Activated T-cell treated with anti-CD3 and anti-CD28 coated beads for 48 hours (primary cell): Measurements from ENCODE around the gene SMIM29.

Experiments used
- DNase-seq: peaks from one replicate; pipeline ENCODE4 v3.0.0-alpha.2; 2020; ENCODE audit warnings: low read depth

Gene SMIM29

GRCh38 chr6:34240329-34241248 is 8.2 kb downstream of the SMIM29 start:
- no peak for DNase-seq

- DNase-seq: no peak
Measured at GRCh38 chr6:34239893-34240292, 8.9 kb downstream of the SMIM29 start.

DNA sequence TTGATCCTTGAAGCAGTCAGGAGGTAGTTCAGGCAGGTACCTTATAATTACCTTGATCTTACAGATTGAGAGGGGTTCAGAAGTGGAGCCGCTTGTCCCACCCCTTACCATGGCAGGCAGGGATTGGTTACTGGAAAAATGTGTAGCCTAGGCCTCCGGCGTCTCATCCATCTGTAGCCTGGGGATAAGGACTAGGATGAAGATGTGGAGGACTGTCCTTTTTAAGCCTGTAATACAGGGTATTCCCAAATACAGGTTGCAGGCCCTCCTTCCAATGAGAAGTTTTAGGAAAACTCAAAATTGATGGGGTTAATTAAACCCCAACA is 9.3 kb downstream of the SMIM29 start:
- no peak for DNase-seq

GRCh38 chr6:34238585-34239499 is 10.0 kb downstream of the SMIM29 start:
- DNase-seq: no peak

DNA sequence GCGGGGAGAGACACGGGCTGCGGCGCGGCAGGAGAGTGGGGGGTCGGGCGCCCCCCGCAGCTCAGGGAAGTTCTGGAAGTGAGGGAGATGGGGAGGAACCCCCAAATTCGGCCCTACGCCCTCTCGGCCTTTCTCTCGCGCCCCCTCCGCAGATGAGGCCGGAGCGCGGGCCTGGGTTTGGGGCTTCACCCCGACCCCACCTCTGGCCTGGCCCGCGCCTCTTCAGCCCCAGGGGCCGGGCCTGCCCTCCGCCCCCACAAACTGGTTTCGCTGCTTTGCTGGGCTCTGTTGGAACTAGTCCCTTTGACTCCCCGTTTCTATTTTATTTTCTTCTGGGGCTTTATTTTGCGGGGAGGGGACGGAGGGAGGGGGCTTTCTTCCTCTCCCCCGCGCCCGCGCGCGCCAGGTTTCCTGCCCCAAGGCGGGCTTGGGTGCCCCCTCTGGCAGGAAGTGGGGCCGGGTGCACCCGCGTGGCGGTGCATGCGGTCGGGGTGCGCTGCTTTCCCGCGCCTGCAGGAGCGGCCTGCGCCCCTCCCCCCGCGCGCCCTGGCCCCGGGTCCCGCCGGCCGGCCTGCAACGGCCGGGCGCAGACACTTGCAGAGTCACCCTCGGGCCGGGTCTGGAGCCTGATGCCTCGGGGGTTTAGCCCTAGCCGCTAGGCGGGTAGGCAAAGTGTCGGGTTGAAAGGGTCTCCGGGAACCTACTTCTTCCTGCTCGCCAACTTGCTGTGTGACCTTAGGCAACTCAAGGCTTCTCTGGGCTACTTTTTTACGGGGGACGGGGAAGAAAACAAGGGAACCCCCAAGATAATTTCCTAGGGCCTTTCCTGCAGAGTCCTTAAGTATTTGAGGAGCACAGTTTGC is 10.9 kb downstream of the SMIM29 start:
- DNase-seq: peak; percentile 78

GRCh38 chr6:34237316-34237721 is 11.5 kb downstream of the SMIM29 start:
- DNase-seq: no peak

DNA sequence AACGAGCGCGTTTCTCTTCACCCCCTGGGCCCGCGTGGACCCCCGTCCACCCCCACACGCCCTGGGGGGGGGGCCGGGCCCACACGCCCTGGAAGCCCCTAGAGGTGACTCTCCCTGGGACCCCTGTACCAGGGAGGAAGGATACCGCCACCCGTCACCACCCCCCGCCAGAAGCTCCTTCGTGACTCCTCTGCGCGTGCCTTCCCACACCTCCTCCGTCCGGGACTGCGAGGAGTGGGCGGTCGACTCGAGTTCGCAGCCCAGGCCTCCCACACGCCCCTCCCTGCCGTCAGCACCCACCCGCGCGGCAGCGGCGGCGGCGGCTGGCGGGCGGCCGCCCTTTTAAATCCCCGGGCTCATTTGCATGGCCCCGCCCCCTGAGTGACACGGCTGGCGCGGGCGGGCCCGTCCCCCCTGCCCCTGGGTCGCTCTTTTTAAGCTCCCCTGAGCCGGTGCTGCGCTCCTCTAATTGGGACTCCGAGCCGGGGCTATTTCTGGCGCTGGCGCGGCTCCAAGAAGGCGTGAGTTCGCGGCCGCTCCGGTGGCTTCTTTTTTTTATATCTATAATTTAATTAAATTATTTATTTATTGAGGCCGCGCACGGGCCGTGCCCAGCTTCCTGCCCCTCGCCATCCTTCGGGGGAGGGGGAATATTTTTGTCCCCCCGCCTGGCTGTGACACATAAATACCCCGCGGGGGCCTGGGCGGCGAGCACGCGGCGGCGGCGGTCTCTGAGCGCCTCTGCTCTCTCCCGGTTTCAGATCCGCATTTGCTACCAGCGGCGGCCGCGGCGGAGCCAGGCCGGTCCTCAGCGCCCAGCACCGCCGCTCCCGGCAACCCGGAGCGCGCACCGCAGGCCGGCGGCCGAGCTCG is 12.1 kb downstream of the SMIM29 start, which contains the start of gene HMGA1:
TSS of gene HMGA1 (plus strand) at position 431 of the 873 bp plus-strand sequence. CDS start 3,908 bp downstream, outside the sequence.
- DNase-seq: peak; percentile 86

- no peak for DNase-seq
Measured at GRCh38 chr6:34236131-34236442, 12.7 kb downstream of the SMIM29 start.

GRCh38 chr6:34235307-34236130 is 13.3 kb downstream of the SMIM29 start:
- DNase-seq: peak; percentile 60

GRCh38 chr6:34234667-34235306 is 14.0 kb downstream of the SMIM29 start:
- DNase-seq: no peak

GRCh38 chr6:34233867-34234266 is 14.9 kb downstream of the SMIM29 start:
- no peak for DNase-seq

- DNase-seq: no peak
Measured at GRCh38 chr6:34232901-34233300, 15.9 kb downstream of the SMIM29 start.

DNA sequence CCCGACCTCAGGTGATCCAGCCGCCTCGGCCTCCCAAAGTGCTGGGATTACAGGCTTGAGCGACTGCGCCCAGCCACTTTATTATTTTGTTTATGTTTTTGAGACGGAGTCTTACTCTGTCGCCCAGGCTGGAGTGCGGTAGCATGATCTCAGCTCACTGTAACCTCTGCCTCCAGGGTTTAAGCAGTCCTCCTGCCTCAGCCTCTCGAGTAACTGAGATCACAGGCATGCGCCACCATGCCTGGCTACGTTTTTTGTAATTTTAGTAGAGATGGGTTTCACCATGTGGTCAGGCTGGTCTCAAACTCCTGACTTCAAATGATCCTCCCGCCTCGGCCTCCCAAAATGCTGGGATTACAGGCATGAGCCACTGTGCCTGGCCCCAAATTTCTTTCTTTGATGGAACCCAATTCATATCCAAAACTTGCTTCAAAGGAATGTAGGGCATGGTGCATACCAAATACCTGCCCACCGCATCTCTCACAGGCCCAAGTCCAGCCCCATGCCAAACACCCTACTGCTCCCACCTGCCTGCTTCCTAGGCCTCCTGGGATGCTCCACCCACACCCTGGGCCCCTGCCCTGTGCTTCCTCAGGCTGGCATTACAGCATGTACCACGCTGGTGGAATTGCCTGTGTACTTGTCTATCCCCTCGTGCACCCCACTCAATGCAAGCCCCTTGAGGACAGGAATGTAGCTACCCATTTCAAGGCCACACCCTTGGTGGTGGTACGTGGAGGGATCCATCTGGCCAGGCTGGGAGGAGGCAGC is 17.1 kb downstream of the SMIM29 start:
- no peak for DNase-seq

DNA sequence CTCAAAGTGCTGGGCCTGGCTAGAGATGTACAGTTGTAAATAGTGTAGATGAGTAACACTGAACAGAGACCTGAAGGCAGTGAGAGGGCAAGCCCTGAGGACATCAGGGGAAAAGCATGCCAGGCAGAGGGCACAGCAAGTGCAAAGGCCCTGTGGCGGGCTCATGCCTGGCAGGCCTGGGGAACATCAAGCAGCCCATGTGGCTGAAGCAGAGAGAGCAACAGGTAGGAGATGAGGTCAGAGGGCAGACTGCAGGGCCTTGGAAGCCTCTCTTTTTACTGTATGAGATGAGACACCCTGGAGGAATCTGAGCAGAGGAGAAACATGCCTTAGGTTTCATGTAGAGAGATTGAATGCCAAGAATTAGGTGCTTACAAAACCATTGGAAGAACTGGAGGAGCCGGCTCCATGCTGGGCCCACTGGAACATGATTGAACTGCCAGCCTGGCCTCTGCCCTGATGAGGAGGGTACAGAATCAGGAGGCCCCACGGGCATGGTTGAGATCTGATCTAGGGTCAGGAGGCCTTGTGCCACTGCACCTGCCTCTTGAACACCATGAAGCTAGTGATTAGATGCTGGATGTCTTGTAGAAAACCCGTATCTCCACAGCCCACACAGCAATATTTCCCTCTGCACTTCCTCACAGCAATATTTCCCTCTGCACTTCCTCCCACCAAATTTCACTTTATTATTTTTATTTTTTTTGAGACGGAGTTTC is 18.0 kb downstream of the SMIM29 start:
- no peak for DNase-seq

GRCh38 chr6:34229877-34230276 is 18.9 kb downstream of the SMIM29 start:
- DNase-seq: no peak

DNA sequence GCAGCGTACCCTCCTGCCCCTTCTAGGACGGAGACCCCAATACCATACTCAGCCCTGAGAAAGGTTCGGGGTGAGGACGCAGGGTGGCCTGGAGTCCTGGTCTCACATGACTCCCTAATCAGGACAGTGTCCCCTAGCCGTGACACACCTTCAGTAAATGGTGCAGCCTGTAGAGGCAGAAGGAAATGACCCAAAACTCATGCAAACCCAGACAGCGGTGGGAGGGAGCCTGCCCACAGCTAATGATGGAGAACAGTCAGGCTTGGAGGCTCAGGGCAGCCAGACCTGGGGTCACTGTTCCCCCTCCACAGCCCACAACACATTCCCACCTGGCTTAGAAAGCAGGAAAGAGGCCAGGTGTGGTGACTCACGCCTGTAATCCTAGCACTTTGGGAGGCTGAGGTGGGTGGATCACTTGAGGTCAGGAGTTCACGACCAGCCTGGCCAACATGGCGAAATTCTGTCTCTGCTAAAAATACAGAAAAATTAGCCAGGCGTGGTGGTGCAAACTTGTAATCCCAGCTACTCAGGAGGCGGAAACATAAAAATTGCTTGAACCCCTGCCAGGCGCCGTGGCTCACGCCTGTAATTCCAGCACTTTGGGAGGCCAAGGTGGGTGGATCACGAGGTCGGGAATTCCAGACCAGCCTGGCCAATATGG is 20.9 kb downstream of the SMIM29 start:
- DNase-seq: no peak

GRCh38 chr6:34226731-34227586 is 21.8 kb downstream of the SMIM29 start:
- DNase-seq: no peak
